HG02938 (cell line): ENCODE data around the gene KCNT1.

Experiments
- ATAC-seq: cut with Tn5 transposase; IDR thresholded peaks from one replicate; pipeline ENCODE4 v1.9.1; 2021; ENCODE audit warnings: mild to moderate bottlenecking, moderate library complexity; ENCODE audit not compliant: unreplicated experiment

The KCNT1 gene

DNA sequence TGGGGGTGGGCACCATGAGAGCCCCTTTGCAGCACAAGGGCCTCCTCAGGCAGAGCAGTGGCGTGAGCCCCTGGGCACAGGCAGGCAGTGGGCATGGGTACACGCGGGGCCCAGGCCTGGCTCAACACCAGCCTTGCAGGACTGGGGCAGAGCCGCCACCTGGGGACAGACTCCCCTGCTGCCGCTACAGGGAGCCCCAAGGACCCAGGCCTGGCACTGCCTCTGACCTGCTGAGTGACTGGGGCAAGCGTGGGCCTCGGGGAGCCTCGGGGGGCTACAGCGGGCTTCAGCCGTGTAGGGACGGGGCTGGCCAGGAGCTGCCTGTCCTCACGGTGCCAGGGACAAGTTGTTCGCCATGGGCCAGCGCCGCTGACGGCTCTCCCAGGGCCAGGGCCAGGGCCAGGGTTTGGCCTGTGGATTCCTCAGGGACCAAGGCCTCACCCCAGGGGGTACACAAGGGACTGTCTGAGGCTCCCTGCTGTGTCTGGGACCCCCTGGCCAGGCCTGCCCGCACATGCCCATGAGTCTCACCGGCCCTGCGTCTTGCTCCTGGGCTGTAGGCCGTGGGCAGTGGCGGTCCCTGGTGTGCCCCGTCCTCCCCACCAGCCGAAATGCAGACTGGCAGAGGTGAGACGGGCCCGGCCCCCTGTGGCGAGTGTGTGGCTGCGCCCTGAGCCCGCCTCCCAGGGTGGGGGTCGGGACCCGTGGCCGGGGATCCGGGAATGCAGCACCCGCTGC, 42.5 kb downstream of the KCNT1 start:
- ATAC-seq, result no peak

DNA sequence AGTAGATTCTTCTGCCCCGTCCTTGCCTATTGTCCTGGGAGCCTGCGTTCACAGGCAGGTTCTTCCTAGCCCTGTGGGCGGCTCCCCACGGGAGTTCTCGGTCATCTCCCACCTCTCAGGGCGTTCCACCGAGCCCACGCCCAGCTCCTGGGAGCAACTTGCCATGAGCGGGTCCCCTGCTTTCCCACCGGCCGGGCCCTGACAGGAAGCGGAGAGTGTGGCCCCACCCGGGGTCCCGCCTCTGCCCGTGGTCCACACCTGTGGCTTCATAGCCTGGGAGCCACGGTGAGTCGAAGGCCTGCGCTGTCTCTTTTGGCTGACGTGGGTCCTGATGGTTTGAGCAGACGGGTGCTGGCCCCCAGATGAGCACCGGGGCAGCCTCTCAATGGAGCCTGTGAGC, 43.2 kb downstream of the KCNT1 start:
- ATAC-seq, result no peak

DNA sequence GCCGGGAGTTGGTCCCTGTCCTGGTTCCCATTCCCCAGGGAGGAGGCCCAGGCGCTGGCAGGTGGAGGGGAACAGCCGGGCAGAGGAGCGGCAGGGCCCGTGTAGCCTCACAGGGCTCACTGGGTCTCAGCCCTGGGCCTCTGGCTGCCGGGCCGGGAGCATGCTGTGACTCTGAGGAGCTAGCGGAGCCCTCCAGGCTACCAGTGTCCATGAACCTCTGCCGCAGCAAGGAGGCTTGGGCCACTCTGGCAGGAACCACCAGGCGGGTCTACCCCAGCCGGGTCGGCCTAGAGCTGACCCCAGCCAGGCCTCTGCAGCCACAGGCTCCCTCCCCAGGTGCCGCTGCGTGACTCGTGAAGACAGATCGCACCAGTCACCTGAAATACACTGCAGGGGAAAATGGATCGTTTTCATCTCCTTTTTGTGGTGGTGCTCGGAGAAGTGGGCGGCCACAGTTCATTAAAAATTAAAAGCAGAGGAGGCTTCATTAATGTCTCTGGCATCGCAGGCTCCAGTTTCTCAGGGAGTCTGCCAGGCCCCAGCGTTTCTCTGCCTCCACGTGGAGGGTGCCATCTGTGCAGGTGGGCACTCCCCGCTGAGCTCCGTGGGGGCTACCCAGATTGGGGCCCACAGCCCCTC, 43.8 kb downstream of the KCNT1 start:
- no peak for ATAC-seq

DNA sequence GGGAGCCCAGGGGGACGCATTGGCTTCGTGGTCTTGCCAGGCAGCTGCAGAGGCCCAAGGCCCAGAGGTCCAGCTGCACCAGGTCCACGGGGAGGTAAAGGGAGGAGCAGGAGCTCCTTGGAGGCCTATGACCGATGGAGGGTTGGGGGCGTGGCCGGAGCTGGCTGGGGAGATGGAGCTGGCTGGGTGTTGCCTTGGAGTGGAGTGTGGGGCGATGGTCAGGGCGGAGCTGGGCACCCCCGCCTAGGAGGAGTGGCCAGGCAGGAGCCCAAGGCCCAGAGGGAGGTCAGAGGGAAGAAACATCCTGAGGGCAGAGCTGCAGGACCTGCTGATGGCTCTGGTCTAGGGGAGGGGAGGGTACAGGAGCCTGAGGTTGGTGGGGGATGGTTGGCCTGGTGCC, 44.6 kb downstream of the KCNT1 start:
- no peak for ATAC-seq

DNA sequence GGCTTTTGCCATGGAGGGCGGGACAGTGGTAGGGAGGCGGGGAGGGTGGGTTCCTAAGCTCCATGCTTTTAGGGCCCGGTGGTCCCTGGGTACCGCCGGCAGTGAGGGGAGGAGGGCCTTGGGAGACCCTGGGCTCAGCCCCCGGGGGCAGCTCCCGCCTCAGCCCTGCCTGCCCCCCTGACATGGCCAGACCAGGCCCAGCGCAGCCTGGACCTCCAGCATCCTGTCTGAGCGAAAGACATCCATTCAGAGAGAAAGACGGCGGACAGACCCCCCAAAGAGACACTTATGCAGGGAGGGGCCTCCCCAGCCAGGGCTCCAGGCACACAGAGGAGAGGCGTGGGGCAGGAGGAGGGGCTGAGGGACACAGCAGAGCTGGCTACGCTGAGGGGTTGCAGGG, 45.3 kb downstream of the KCNT1 start:
- ATAC-seq, result no peak

DNA sequence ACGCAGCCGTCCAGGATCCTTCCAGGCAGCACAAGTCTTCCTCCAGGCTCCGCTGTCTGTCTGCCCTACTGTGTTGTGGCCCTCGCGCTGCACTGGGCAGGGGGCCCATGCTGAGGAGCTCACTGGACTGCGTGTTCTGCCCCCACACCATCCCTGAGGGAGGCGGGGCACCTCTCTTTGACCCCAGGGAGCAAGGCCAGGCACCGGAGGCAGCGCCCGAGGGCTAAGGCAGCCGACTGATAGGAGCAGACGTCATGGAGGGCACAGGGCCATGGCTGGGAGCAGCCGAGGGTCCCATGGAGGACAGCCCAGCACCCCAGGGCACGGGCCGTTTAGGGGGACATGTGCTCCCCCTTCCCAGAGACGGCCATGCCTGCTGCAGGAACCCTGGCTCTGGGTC, 46.7 kb downstream of the KCNT1 start:
- ATAC-seq, result no peak

DNA sequence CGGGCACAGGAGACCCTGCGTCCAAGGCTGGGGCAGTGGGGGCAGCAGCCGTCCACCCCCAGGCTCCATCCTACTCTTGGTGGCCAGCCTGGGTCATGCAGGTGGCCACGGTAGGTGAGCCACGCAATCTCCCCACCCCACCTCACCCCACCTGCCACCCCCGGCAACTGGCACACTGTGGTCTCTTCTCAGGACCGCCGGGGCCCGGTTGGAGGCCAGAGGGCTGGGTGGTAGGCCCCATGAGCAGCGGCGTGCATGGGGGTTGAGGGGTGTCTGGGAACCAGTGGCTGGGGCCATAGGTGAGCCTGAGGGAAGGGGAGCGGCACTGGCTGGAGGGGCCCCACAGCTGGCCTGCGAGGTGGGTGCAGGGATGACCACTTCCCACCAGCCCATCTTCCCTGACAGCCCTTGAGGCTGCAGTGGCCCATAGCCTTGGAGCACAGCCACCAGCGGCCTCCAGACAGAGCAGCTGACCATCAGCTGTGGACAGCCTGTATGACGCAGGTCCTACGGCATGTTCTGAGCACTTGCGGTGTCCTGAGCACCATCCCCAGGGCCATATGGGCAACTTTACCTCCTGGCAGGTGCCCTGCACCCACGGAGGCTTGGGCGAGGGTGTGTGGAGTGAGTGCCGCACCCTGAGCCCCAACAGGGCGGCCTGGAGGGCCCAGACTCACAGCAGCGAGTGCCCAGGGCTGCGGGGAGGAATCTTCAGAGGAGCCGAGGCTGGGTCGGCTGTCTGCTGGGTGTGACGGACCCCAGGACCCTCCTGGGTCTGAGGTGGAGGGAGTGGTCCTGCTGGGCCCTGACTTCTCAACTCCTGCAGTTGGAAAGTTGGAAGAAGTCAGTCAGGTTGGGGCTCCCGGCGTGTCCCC, 47.4 kb downstream of the KCNT1 start:
- ATAC-seq, result no peak

DNA sequence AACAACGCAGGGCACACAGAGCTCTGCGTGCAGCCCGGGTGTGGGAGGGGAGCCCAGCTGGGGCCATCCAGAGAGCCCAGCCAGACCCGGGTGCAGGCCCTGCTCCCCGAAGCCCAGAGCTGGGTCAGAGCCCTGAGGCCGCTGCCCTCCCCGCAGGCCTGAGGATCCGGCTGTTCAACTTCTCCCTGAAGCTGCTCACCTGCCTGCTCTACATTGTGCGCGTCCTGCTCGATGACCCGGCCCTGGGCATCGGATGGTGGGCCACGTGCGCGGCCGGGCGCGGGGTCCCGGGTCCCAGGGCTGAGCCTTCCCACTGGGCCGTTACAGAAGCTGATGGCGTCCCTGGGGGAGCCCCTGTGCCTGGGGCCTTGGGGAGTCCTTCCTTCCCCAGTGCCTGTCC, 48.8 kb downstream of the KCNT1 start:
- ATAC-seq, result no peak

DNA sequence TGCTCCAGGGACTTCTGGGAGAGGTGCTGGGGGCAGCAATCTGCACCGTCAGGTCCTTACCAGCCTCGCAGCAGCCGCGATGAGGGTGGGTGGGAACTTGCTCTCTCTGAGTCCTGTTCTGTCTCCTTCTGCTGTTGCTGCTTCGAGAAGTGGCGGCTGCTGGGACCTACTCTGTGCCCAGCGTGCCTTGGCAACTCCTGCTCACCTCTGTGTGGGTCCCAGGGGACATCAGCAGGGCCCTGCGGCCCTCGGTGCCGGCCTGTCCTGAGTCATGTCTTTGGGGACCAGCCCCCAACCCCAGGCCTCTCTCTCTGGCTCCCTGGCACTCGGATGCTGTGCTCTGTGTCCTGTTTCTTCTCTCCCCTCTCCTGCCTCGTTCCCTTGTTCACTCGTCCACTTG, 49.5 kb downstream of the KCNT1 start:
- no peak for ATAC-seq

DNA sequence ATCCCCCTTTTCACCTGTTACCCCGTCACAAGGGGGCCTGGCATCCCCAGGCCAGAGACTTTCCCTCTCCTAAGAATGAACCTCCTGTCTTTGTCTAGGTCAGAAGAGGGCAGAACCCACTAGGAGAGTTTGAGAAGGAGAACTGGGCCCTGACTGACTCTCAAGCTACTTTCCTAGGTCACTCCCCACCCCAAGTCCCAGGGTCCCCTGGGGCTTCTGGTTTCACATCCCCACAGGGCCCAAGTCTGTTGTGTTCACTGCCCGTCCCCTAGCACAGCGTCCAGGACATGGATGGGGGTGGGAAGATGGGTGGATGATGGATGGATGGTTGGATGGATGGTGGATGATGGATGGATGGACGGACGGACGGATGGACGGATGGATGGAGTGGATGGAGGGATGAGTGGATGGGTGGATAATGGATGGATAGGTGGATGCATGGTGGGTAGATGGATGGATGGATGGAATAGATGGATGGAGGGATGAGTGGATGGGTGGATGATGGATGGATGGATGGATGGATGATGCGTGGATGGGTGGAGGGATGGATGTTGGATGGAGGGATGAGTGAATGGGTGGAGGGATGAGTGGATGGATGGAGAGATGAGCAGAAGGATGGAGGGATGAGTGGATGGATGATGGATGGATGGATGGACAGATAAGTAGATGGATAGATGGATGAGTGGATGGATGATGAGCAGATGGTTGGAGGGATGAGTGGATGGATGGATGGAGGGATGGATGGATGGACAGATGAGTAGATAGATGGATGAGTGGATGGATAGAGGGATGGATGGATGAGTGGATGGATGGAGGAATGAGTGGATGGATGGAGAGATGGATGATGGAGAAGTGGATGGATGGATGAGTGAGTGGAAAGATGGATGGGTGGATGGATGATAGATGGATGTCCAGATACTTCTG, 50.6 kb downstream of the KCNT1 start:
- no peak for ATAC-seq

DNA sequence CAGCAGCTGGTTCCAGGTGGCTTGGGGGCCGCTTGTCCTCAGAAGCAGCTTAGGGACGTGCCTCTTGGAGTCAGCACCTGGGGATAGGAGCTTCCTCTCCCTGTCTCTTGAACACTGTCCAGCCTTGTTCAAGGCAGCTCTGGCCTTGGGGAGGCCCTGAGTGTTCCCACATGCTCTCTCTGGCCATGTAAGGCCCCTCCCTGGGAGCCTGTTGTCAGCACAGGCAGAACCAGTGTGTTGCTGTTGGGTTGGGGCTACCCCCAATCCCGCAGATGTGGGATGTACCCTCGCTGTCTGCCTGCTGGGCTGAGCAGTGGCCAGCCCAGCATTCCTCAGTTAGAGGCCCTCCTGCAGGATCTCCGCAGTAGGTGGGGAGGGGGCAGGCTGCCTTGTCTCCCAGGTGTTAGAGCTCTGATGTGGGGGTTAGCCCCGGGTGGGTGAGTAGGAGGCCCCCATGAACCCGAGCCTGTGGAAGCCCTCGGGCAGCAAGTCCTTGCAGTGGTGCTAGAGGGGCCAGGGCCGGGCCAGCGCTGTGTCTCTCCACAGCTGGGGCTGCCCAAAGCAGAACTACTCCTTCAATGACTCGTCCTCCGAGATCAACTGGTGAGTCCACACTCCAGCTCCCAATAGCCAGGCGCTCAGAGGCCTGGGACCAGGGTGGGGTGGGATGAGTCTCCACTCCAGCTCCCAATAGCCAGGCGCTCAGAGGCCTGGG, 51.6 kb downstream of the KCNT1 start:
- no peak for ATAC-seq

DNA sequence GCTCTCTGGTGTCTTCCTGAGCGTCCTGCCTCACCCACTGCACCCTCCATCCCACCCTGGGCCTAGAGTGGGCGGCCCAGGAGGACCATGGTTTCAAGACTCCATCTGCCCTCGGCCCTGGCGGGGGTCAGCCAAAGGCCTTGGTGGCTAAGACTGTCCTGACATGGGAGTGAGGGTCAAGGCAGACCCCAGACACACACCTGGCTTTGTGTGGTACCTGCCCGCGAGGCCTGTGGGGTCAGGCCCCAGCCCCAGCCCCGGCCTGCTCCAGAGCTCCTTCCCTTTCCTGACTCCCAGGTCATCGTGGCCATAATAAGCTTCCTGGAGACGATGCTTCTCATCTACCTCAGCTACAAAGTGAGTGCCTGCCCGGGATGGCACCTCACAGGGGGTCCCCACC, 54.6 kb downstream of the KCNT1 start:
- no peak for ATAC-seq

DNA sequence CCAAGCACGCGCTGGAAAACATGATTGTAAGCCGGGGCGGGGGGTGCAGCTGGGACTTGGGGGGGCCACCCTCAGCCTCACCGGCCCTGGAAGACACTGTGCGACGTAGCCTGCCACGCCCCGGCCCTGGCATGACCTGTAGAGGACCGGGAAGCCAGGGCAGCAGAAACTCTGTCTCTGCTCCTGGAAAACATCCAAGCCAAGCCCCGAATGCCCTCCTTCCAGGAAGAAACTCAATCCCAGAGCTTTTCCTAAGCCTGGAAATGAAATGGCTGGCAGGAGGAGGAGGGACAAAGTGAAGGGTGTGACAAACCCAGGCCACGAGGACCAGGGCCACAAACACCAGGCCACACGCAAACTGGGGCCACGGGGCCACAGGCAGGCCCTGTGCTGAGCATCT, 55.4 kb downstream of the KCNT1 start:
- no peak for ATAC-seq

DNA sequence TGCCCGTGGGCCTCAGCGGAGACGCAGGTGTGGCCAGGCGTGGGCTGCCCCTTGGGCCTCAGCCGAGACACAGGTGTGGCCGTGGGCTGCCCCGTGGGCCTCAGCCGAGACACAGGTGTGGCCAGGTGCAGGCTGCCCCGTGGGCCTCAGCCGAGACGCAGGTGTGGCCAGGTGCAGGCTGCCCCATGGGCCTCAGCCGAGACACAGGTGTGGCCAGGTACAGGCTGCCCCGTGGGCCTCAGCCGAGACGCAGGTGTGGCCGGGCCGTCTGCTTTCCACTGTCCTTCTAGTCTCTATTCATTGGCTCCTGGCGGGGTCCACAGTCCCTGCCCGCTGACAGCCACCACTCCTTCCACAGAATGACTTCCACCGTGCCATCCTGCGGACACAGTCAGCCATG, 56.1 kb downstream of the KCNT1 start:
- no peak for ATAC-seq

DNA sequence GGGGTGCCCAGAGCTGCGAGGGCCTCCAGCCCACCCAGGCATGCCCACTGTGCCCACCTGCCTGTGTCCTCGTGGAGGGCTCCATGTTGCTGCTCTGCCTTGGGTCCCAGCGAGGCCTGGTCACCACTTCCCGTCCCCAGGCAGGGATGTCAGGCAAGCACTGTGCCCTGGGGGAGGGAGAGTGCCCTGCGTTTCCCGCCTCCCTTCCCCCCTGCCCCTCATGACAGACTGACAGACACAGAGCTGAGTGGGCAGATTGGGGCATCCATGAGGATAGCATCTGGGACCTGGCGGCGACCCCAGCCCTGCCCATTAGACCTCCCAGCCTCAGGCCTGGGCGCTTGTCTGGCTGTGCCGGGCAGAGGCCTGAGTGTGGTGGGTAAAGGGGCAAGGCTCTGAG, 56.9 kb downstream of the KCNT1 start:
- no peak for ATAC-seq

DNA sequence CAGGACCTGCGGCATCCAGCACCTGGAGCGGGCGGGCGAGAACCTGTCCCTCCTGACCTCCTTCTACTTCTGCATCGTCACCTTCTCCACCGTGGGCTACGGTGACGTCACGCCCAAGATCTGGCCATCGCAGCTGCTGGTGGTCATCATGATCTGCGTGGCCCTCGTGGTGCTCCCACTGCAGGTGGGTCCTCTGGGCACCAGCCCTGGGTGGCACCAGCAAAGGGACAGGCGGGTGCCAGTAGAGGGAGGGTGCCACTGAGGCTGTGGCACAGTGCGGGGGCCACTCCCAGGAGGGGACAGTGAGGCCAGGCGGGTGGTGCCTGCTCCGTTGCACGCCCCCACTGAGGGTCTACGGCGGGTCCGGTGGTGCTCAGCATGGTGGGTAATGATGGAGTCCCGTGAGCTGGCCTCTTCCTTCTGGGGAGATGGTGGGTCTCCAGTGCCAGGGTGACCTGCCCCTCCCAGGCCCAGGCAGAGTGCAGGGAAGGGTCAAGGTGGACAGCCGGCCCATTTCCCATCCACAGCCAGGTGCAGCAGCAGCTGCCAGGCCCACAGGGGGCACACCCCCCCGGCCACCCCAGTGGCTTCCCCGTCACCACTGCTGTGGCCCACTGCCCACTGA, 57.8 kb downstream of the KCNT1 start:
- ATAC-seq, result no peak

DNA sequence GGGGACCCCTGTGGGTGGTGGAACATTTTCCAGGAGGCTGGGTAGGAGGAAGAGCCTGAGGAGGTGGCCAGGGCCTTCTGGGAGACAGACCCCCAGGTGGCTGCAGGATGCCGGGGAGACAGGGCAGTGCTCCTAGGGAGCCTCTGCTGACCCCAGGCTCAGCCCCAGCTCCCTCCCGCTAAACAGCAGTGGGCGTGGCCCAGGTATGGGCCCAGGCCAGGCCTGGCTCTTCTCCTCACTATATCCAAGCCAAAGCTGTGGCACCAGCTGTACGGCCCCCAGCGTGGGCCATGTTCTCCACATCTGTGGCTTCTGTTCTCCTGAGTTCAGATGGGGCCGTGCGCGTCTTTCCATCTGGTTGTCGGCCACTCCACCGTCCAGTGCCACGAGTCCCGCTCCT, 58.5 kb downstream of the KCNT1 start:
- no peak for ATAC-seq

DNA sequence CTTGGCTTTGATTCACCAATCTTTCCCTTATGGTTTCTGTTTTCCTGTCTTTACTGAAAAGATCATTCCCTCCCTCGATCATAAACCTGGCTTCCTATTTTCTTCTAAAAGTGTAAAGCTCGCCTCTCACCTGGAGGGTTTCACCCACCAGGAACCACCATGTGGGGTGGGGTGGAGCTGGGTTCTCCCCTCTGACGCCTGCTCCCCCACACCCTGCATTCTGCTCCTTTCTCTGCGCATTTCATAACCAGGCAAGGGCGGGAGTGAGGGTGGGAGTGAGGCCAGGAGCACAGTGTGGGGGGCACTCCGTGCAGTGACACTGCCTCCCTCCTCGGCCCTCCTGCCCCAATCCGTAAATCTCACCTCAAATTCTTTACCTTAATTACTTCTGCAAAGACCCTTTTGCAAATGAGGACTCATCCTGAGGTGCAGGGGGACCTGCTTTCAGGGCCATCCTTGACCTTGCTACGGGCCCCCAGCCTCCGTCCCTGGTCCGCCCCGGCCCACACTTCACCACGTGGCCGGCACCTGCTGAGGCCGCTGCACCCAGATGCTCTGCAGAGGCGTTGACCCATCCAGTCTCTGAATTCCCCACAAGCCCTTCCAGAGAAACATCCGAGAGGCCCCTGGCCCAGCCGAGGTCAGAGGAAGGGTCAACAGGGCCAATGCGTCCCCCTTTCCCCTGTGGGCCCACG, 59.3 kb downstream of the KCNT1 start:
- ATAC-seq, result no peak

DNA sequence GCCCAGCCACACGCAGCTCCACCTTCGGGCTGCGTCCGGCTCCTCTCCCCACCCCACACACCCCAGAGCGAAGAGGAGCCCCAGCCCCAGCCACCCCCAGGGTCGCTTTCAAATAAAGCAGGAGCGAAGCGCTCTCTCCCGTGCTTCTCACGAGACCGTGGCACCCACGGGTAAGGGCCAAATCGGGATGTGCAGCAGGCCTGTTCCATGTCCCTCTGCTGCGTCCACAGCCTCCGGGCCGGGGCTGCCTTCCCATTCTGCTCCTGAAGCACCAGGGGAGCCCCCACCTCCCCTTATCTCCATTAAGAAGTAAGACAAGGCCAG, 59.8 kb downstream of the KCNT1 start:
- ATAC-seq, result no peak
